SK-N-SH treated with all-trans-retinoic acid at 6 μM for 48 hours (cell line): ENCODE results near the gene ADGRV1.

Source experiments
- ATAC-seq: fragments of 200-7000 bp; cut with Tn5 transposase; 3 replicates; pipeline ENCODE4 v1.9.1; 2020; ENCODE audit warnings: mild to moderate bottlenecking, moderate library complexity
- BACH2 ChIP-seq: fragments of 250-450 bp; sonication (Bioruptor Pico); IDR thresholded peaks from 2 replicates; pipeline ENCODE4 v1.9.0; 2021; ENCODE audit warnings: mild to moderate bottlenecking, borderline replicate concordance
- CSDC2 ChIP-seq: fragments of 250-450 bp; sonication (Bioruptor Pico); IDR thresholded peaks from 2 replicates; pipeline ENCODE4 v1.5.0; 2020; ENCODE audit warnings: mild to moderate bottlenecking, moderate library complexity
- ESRRG ChIP-seq: fragments of 250-450 bp; sonication (Bioruptor Pico); IDR thresholded peaks from 2 replicates; pipeline ENCODE4 v1.6.1; 2021; ENCODE audit warnings: mild to moderate bottlenecking
- GLIS3 ChIP-seq: fragments of 250-450 bp; sonication (Bioruptor Pico); IDR thresholded peaks from 2 replicates; pipeline ENCODE4 v1.5.0; 2020; ENCODE audit warnings: mild to moderate bottlenecking, moderate library complexity
- ISL1 ChIP-seq: fragments of 250-450 bp; sonication (Bioruptor Pico); IDR thresholded peaks from 2 replicates; pipeline ENCODE4 v2.1.2; 2022; ENCODE audit warnings: mild to moderate bottlenecking, moderate library complexity
- PATZ1 ChIP-seq: fragments of 250-450 bp; sonication (Bioruptor Pico); IDR thresholded peaks from 2 replicates; pipeline ENCODE4 v1.8.0; 2020; ENCODE audit warnings: mild to moderate bottlenecking, moderate library complexity, borderline replicate concordance
- PPARA ChIP-seq: fragments of 250-450 bp; sonication (Bioruptor Pico); IDR thresholded peaks from 2 replicates; pipeline ENCODE4 v1.5.0; 2020; ENCODE audit warnings: mild to moderate bottlenecking, borderline replicate concordance
- RARB ChIP-seq: fragments of 250-450 bp; sonication (Bioruptor Pico); IDR thresholded peaks from 2 replicates; pipeline ENCODE4 v1.8.0; 2021; ENCODE audit warnings: mild to moderate bottlenecking, moderate library complexity
- SNAI2 ChIP-seq: fragments of 250-450 bp; sonication (Bioruptor Pico); IDR thresholded peaks from 2 replicates; pipeline ENCODE4 v1.5.0; 2020; ENCODE audit warnings: mild to moderate bottlenecking, moderate library complexity
- TCF4 ChIP-seq: fragments of 250-450 bp; sonication (Bioruptor Pico); IDR thresholded peaks from 2 replicates; pipeline ENCODE4 v1.8.0; 2021; ENCODE audit warnings: mild to moderate bottlenecking, moderate library complexity, borderline replicate concordance
- TOX ChIP-seq: fragments of 250-450 bp; sonication (Bioruptor Pico); IDR thresholded peaks from 2 replicates; pipeline ENCODE4 v1.8.0; 2021; ENCODE audit warnings: mild to moderate bottlenecking, moderate library complexity, borderline replicate concordance
- ZC3H10 ChIP-seq: fragments of 250-450 bp; sonication (Bioruptor Pico); IDR thresholded peaks from 2 replicates; pipeline ENCODE4 v1.5.1; 2021; ENCODE audit warnings: mild to moderate bottlenecking, moderate library complexity
- ZNF565 ChIP-seq: fragments of 450-650 bp; formaldehyde crosslinking; conservative IDR thresholded peaks from 2 replicates; pipeline ENCODE4 v1.5.0; 2020; ENCODE audit warnings: low read depth, mild to moderate bottlenecking, moderate library complexity
- ZNF8 ChIP-seq: fragments of 450-650 bp; formaldehyde crosslinking; IDR thresholded peaks from 2 replicates; pipeline ENCODE4 v1.5.0; 2020; ENCODE audit warnings: mild to moderate bottlenecking, moderate library complexity
- TF ChIP-seq, protein P1 (sequence below): fragments of 250-450 bp; sonication (Bioruptor Pico); IDR thresholded peaks from 2 replicates; pipeline ENCODE4 v1.5.1; 2021; ENCODE audit warnings: mild to moderate bottlenecking, moderate library complexity
- TF ChIP-seq, protein P2 (sequence below): fragments of 250-450 bp; sonication (Bioruptor Pico); IDR thresholded peaks from 2 replicates; pipeline ENCODE4 v1.5.1; 2020; ENCODE audit warnings: low read depth, mild to moderate bottlenecking, moderate library complexity
- TF ChIP-seq, protein P3 (sequence below): fragments of 250-450 bp; sonication (Bioruptor Pico); IDR thresholded peaks from 2 replicates; pipeline ENCODE4 v1.5.0; 2020; ENCODE audit warnings: mild to moderate bottlenecking, moderate library complexity

Gene ADGRV1

GRCh38 chr5:91031402-91031752 is 472.8 kb downstream of the ADGRV1 start:
- ATAC-seq, result no peak
- TF ChIP-seq ISL1 (CRISPR knock-in tag), result no peak
- no peak for TF ChIP-seq ESRRG
- TF ChIP-seq ZNF565 (CRISPR knock-in tag), result no peak
- TF ChIP-seq BACH2, result no peak
- no peak for TF ChIP-seq SNAI2 (CRISPR knock-in tag)
- no peak for TF ChIP-seq TOX (CRISPR knock-in tag)
- TF ChIP-seq ZC3H10 (CRISPR knock-in tag), result no peak
- no peak for TF ChIP-seq CSDC2
- TF ChIP-seq, protein P1, sequence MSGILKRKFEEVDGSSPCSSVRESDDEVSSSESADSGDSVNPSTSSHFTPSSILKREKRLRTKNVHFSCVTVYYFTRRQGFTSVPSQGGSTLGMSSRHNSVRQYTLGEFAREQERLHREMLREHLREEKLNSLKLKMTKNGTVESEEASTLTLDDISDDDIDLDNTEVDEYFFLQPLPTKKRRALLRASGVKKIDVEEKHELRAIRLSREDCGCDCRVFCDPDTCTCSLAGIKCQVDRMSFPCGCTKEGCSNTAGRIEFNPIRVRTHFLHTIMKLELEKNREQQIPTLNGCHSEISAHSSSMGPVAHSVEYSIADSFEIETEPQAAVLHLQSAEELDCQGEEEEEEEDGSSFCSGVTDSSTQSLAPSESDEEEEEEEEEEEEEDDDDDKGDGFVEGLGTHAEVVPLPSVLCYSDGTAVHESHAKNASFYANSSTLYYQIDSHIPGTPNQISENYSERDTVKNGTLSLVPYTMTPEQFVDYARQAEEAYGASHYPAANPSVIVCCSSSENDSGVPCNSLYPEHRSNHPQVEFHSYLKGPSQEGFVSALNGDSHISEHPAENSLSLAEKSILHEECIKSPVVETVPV (CRISPR knock-in tag), result no peak
- TF ChIP-seq, protein P2, sequence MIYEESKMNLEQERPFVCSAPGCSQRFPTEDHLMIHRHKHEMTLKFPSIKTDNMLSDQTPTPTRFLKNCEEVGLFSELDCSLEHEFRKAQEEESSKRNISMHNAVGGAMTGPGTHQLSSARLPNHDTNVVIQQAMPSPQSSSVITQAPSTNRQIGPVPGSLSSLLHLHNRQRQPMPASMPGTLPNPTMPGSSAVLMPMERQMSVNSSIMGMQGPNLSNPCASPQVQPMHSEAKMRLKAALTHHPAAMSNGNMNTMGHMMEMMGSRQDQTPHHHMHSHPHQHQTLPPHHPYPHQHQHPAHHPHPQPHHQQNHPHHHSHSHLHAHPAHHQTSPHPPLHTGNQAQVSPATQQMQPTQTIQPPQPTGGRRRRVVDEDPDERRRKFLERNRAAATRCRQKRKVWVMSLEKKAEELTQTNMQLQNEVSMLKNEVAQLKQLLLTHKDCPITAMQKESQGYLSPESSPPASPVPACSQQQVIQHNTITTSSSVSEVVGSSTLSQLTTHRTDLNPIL (CRISPR knock-in tag), result no peak
- TF ChIP-seq, protein P3, sequence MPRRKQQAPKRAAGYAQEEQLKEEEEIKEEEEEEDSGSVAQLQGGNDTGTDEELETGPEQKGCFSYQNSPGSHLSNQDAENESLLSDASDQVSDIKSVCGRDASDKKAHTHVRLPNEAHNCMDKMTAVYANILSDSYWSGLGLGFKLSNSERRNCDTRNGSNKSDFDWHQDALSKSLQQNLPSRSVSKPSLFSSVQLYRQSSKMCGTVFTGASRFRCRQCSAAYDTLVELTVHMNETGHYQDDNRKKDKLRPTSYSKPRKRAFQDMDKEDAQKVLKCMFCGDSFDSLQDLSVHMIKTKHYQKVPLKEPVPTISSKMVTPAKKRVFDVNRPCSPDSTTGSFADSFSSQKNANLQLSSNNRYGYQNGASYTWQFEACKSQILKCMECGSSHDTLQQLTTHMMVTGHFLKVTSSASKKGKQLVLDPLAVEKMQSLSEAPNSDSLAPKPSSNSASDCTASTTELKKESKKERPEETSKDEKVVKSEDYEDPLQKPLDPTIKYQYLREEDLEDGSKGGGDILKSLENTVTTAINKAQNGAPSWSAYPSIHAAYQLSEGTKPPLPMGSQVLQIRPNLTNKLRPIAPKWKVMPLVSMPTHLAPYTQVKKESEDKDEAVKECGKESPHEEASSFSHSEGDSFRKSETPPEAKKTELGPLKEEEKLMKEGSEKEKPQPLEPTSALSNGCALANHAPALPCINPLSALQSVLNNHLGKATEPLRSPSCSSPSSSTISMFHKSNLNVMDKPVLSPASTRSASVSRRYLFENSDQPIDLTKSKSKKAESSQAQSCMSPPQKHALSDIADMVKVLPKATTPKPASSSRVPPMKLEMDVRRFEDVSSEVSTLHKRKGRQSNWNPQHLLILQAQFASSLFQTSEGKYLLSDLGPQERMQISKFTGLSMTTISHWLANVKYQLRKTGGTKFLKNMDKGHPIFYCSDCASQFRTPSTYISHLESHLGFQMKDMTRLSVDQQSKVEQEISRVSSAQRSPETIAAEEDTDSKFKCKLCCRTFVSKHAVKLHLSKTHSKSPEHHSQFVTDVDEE (CRISPR knock-in tag), result no peak
- no peak for TF ChIP-seq RARB (CRISPR knock-in tag)
- no peak for TF ChIP-seq TCF4 (CRISPR knock-in tag)
- TF ChIP-seq ZNF8 (CRISPR knock-in tag), result no peak
- TF ChIP-seq PATZ1 (CRISPR knock-in tag), result no peak

- no peak for ATAC-seq
- TF ChIP-seq CSDC2 (no peak), TCF4 (CRISPR knock-in tag) (no peak), RARB (CRISPR knock-in tag) (no peak), ISL1 (CRISPR knock-in tag) (no peak), PATZ1 (CRISPR knock-in tag) (no peak), ESRRG (no peak), PPARA (CRISPR knock-in tag) (no peak), GLIS3 (CRISPR knock-in tag) (no peak)
- TF ChIP-seq, protein P2 (CRISPR knock-in tag), result no peak
- TF ChIP-seq, protein P1 (CRISPR knock-in tag), result no peak
- TF ChIP-seq, protein P3 (CRISPR knock-in tag), result no peak
Observed at GRCh38 chr5:91032125-91032524, 473.5 kb downstream of the ADGRV1 start.
